PC-9 (cell line): Measurements from ENCODE around the gene PHACTR3. TPM values are rescaled to one million over a fixed set of nuclear protein-coding genes. Genes with fewer than 3 reads are reported as not detected.

ENCODE experiments used
- BruUV-seq: library from RNA; stranded (reverse); fragments of 400-500 nt; replicated peaks from 2 replicates; lab custom pipeline; 2021; lab: Mats Ljungman, UMichigan
- CTCF ChIA-PET: fragments of 300-600 bp; sonication (Branson Sonifier 250); formaldehyde crosslinking; loops from one replicate; lab custom pipeline; 2022; ENCODE audit warnings: antibody characterized with exemption; lab: Charles Lee
- POLR2A ChIA-PET: fragments of 300-600 bp; sonication (Branson Sonifier 250); formaldehyde crosslinking; loops from one replicate; lab custom pipeline; 2022; ENCODE audit warnings: antibody characterized with exemption; ENCODE audit not compliant: unreplicated experiment; lab: Charles Lee
- DNase-seq, 2 experiments: peaks; one replicate each; pipeline versions ENCODE4 v3.0.0 to v3.0.0-alpha.2; 2015 to 2022; ENCODE audit warnings: mixed read lengths in 1 of 2
- H2AFZ ChIP-seq: fragments of 200-600 bp; sonication (generic); 2 replicates; pipeline ENCODE4 v1.8.1; 2017; ENCODE audit warnings: antibody characterized with exemption
- H3F3A ChIP-seq: fragments of 200-600 bp; sonication (generic); 2 replicates; pipeline ENCODE4 v1.8.1; 2017; ENCODE audit warnings: antibody characterized with exemption, mild to moderate bottlenecking, low read depth; ENCODE audit not compliant: insufficient read depth
- H3K27ac ChIP-seq: fragments of 200-600 bp; sonication (generic); 2 replicates; pipeline ENCODE4 v1.6.1; 2016; ENCODE audit warnings: mixed run types
- H3K27me3 ChIP-seq: fragments of 200-600 bp; sonication (generic); 2 replicates; pipeline ENCODE4 v1.6.1; 2016; ENCODE audit warnings: low read depth, mixed run types; ENCODE audit not compliant: insufficient read depth
- H3K36me3 ChIP-seq: fragments of 200-600 bp; sonication (generic); 2 replicates; pipeline ENCODE4 v1.6.1; 2016; ENCODE audit warnings: low read depth, mixed run types
- H3K4me1 ChIP-seq: fragments of 200-600 bp; sonication (generic); replicated peaks from 2 replicates; pipeline ENCODE4 v1.6.1; 2016; ENCODE audit warnings: mixed run types; ENCODE audit not compliant: insufficient read depth
- H3K4me2 ChIP-seq: fragments of 200-600 bp; sonication (generic); 2 replicates; pipeline ENCODE4 v1.6.1; 2017; ENCODE audit warnings: mixed run types
- H3K4me3 ChIP-seq: fragments of 200-600 bp; sonication (generic); 2 replicates; pipeline ENCODE4 v1.6.1; 2016; ENCODE audit warnings: mixed run types
- H3K79me2 ChIP-seq: fragments of 200-600 bp; sonication (generic); 2 replicates; pipeline ENCODE4 v1.6.1; 2017; ENCODE audit warnings: low read depth, mixed run types
- H3K9me2 ChIP-seq: fragments of 200-600 bp; sonication (generic); 2 replicates; pipeline ENCODE4 v1.8.1; 2017; ENCODE audit warnings: mild to moderate bottlenecking; ENCODE audit not compliant: insufficient read depth
- H3K9me3 ChIP-seq: fragments of 200-600 bp; sonication (generic); 2 replicates; pipeline ENCODE4 v1.8.1; 2016; ENCODE audit warnings: low read depth; ENCODE audit not compliant: insufficient read depth
- H4K20me1 ChIP-seq: fragments of 200-600 bp; sonication (generic); 2 replicates; pipeline ENCODE4 v1.8.1; 2017; ENCODE audit not compliant: insufficient read depth
- CTCF ChIP-seq: fragments of 200-600 bp; sonication (generic); conservative IDR thresholded peaks from 2 replicates; pipeline ENCODE4 v1.6.1; 2017; ENCODE audit warnings: mixed run types, antibody characterized with exemption, mild to moderate bottlenecking, moderate library complexity
- EZH2 ChIP-seq: fragments of 200-600 bp; sonication (generic); IDR thresholded peaks from 2 replicates; pipeline ENCODE4 v1.8.0; 2017; ENCODE audit warnings: antibody characterized with exemption, low read depth
- intact Hi-C: fragments of 100-400 bp; cut with micrococcal nuclease; formaldehyde crosslinking; loops from one replicate; pipeline ENCODE4 v1.10.0; 2022; ENCODE audit not compliant: unreplicated experiment
- total RNA-seq: library from RNA; stranded (reverse); gene quantifications from 2 replicates; pipeline ENCODE4 v1.2.3, GENCODE V29; 2021

The PHACTR3 gene
- total RNA-seq, 1 experiment from 2014 or later, result 0.41 TPM

- H3K27ac ChIP-seq, result no peak overlapping the region
- H3F3A ChIP-seq, result no peaks in the 10 kb centered on the region
- H3K9me2 ChIP-seq, result no peaks in the 10 kb centered on the region
- BruUV-seq, result no TSS peak
- H4K20me1 ChIP-seq, result no peaks in the 10 kb centered on the region
- no peaks in the 10 kb centered on the region for H3K9me3 ChIP-seq
- CTCF ChIA-PET, result no interaction called here
- TF ChIP-seq CTCF, result no peak
- no peak for TF ChIP-seq EZH2
- H3K4me3 ChIP-seq, result no peak overlapping the region
- no peaks in the 10 kb centered on the region for H3K79me2 ChIP-seq
- no peak for DNase-seq
- peaks cover 76% of the 10 kb centered on the region for H3K27me3 ChIP-seq
- POLR2A ChIA-PET, result no interaction called here
- H3K4me1 ChIP-seq, result no peaks in the 10 kb centered on the region
- no peaks in the 10 kb centered on the region for H3K36me3 ChIP-seq
- no peak overlapping the region for H2AFZ ChIP-seq
- H3K4me2 ChIP-seq, result no peak overlapping the region
- intact Hi-C loops, result no loop called here
Measured at GRCh38 chr20:59811681-59812171, 207.4 kb downstream of the PHACTR3 start.

GRCh38 chr20:59812286-59813125 is 208.2 kb downstream of the PHACTR3 start:
- Histone ChIP-seq H3K27ac (no peak overlapping the region), H3K9me3 (no peaks in the 10 kb centered on the region), H3K4me3 (no peak overlapping the region), H3K27me3 (peaks cover 77% of the 10 kb centered on the region), H3K36me3 (no peaks in the 10 kb centered on the region), H3K4me2 (no peak overlapping the region), H3K4me1 (no peaks in the 10 kb centered on the region), H3K79me2 (no peaks in the 10 kb centered on the region), H4K20me1 (no peaks in the 10 kb centered on the region), H3K9me2 (no peaks in the 10 kb centered on the region), H3F3A (no peaks in the 10 kb centered on the region), H2AFZ (no peak overlapping the region)
- TF ChIP-seq EZH2 (no peak), CTCF (no peak)
- CTCF ChIA-PET, result no interaction called here
- intact Hi-C loops, result no loop called here
- no peak for DNase-seq
- POLR2A ChIA-PET, result no interaction called here
- no TSS peak for BruUV-seq

GRCh38 chr20:59813126-59813947 is 209.0 kb downstream of the PHACTR3 start:
- Histone ChIP-seq H3K4me2 (no peak overlapping the region), H3K27ac (no peak overlapping the region), H3K36me3 (no peaks in the 10 kb centered on the region), H3K79me2 (no peaks in the 10 kb centered on the region), H3K9me2 (no peaks in the 10 kb centered on the region), H3K9me3 (no peaks in the 10 kb centered on the region), H3K4me3 (no peak overlapping the region), H3K4me1 (no peaks in the 10 kb centered on the region), H2AFZ (no peak overlapping the region), H3F3A (no peaks in the 10 kb centered on the region), H4K20me1 (no peaks in the 10 kb centered on the region), H3K27me3 (peaks cover 77% of the 10 kb centered on the region)
- ChIA-PET POLR2A (no interaction called here), CTCF (no interaction called here)
- no peak for DNase-seq
- TF ChIP-seq CTCF (no peak), EZH2 (no peak)
- no TSS peak for BruUV-seq
- intact Hi-C loops, result no loop called here
